IPS DF 4.7 (cell line): Measurements from ENCODE around the gene AKIRIN1.
A peak's percentile ranks its signal among the peaks of the same experiment; 100 is the strongest.
"Not testable (repeated sequence)": the region's sequence is repeated elsewhere in the genome, so short reads cannot be mapped to it uniquely, and the experiment has no call there.

Experiments used
- DNase-seq: peaks from one replicate; pipeline ENCODE4 v3.0.0-alpha.2; 2013; ENCODE audit warnings: low spot score; ENCODE audit errors: extremely low read depth

AKIRIN1 gene

GRCh38 chr1:38994196-38994595 lies 3.1 kb downstream of the AKIRIN1 start:
- DNase-seq, result no peak

- no peak for DNase-seq
These were observed 6.2 kb downstream of the AKIRIN1 start for GRCh38 chr1:38997034-38997900.

- no peak for DNase-seq
These were observed 6.8 kb downstream of the AKIRIN1 start for GRCh38 chr1:38997901-38998190.

- DNase-seq, result peak; percentile 78
These were observed 10.7 kb downstream of the AKIRIN1 start for GRCh38 chr1:39001516-39002421.

- no peak for DNase-seq
These were observed 12.2 kb downstream of the AKIRIN1 start for GRCh38 chr1:39003281-39003680.

GRCh38 chr1:39003794-39004193 lies 12.7 kb downstream of the AKIRIN1 start:
- no peak for DNase-seq

- DNase-seq, result no peak
These were observed 15.2 kb downstream of the AKIRIN1 start for GRCh38 chr1:39006287-39006686.

- DNase-seq, result no peak
These were observed 15.9 kb downstream of the AKIRIN1 start for GRCh38 chr1:39006726-39007645.

GRCh38 chr1:39014956-39015355 lies 23.9 kb downstream of the AKIRIN1 start:
- not testable (repeated sequence) for DNase-seq

- no peak for DNase-seq
These were observed 25.6 kb downstream of the AKIRIN1 start for GRCh38 chr1:39016604-39017171.

GRCh38 chr1:39017266-39017665 lies 26.2 kb downstream of the AKIRIN1 start:
- DNase-seq, result no peak

GRCh38 chr1:39020494-39020893 lies 29.4 kb downstream of the AKIRIN1 start:
- not testable (repeated sequence) for DNase-seq

GRCh38 chr1:39021426-39021825 lies 30.4 kb downstream of the AKIRIN1 start:
- no peak for DNase-seq

- DNase-seq, result no peak
These were observed 32.1 kb downstream of the AKIRIN1 start for GRCh38 chr1:39023140-39023539.

- peak; percentile 79 for DNase-seq
These were observed 35.2 kb downstream of the AKIRIN1 start, which contains the start of gene NDUFS5 for GRCh38 chr1:39026051-39026865. Gene NDUFS5 (plus strand): TSS chr1:39026350. CDS start chr1:39028725, 2,375 bp downstream.

GRCh38 chr1:39026866-39027507 lies 35.9 kb downstream of the AKIRIN1 start:
- DNase-seq, result no peak

- DNase-seq, result no peak
These were observed 43.1 kb downstream of the AKIRIN1 start for GRCh38 chr1:39034114-39034654.

- DNase-seq, result no peak
These were observed 45.6 kb downstream of the AKIRIN1 start for GRCh38 chr1:39036678-39037077.

- DNase-seq, result no peak
These were observed 52.4 kb downstream of the AKIRIN1 start for GRCh38 chr1:39043513-39043912.
